HG03575 (cell line): Measurements from ENCODE around the gene SLC16A4.
A peak's percentile ranks its signal among the peaks of the same experiment; 100 is the strongest.

ENCODE experiments used
- ATAC-seq: cut with Tn5 transposase; IDR thresholded peaks from one replicate; pipeline ENCODE4 v1.9.1; 2021; ENCODE audit not compliant: unreplicated experiment, insufficient number of reproducible peaks, low FRiP score; ENCODE audit errors: extremely low read depth

SLC16A4 gene

DNA sequence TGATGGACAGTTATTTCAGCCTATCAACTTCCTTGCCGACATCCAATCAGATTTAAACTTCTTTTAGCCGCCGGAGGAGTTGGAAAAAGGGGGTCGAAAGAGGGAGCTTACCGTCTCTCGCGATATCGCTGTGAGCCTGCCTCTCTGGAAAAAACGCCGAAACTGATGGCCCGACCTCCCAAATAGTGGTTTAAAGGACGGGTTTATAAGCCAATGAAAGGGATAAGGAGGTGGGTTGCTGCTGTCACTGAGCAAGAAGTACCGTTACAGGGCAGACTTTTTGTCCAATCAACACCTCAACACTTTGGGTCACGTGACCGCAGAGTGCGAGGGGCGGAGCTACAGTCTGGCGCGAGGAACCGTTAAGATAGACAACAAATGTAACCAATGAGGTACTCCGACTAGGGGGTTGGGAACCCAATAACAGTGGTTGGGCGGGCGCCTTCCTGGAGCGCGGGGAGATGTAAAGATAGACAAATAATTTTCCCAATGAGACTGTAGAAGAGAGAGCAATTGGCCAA, 51.9 kb downstream of the SLC16A4 start, which contains the start of gene RBM15:
RBM15 (plus strand) TSS at position 492 of the 521 bp plus-strand sequence; CDS start at position 521, 29 bp downstream.
- ATAC-seq: peak; percentile 64

DNA sequence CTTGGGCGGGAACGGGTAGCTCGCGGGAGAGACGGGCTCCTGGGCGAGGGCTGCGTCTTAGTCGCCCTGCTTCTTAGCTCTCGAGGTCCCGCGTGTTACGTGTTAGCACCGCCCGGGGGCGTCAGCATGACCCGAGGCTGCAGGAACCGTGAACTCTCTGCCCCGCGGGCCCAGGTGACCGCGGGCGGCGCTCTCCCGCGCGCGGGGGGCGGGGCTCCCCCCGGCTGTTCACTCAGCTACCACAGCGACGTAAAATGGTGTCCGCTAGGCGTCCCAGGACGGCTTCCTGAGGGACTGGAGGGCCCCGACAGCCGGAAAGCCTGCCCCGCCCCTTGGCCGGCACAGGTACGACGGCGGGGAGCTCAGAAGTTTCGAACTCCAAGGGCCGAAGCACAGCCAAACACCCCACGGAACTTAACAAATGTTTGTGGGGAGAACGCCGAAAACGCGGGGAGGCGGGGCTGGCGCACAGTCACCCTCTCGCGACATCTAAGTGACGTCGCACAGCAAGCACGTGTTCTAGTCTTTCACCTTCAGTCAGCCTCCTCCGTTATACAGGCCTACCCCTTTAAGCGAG, 52.4 kb downstream of the SLC16A4 start:
- peak; percentile 38 for ATAC-seq

DNA sequence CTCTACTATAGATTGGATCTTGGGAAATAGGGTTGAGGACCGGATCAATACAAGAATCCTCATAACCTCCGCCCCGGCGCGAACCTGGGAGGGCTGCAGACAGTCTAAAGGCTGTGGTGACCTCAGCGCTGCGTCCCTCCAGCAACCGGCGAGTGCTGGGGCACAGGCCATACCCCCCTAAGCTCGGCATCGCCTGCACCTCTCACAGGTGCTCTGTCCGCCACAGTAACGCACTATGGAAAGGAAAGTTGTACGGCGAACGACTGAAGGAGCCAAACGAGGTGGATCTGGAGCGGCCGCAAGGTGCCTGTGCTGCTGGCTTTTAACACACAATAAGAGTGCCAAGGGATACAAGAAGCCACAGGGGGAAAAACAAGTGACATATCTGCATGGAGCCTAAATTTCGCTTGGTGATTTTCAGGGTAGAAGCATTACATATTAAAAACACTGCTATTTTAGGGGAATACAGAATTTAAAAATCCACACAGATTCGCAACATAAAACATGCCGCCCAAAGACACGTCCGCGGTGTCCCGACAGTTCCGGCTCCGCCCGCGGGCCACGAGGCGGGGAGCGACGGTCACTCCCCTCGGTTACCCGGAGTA, 53.0 kb downstream of the SLC16A4 start:
- no peak for ATAC-seq

DNA sequence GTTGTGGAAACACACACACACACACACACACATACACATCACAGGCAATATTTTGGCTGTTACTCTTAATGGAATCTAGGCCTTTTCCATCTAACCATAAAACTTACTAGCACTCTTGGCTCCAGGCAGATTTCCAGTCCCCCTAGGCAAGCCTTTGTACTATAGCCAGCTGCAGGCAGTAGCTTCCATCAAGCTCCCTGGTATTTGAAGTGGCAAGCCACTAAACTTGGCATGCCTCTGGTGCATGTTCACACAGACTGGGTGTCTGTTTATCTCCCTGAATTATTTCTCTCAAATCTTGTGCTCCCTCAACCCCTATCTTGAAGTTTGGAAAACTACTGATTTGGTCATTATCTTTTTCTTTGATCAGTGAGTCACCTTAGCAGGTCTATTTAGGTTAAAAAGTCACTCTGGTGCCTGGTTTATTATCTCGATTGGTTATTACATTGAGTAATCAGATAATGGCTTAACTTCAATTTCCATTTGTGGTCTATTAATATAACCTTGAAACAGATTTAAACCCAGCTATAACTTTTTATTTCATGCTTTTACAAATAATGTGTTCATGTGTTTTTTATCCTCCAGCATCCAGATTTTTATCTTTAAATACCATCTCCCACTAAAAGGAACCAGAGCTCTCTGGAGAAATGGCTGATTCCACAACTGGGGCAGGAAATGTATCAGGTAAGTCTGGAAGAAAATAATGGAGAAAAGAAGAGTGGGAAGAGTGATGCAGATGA, 54.4 kb downstream of the SLC16A4 start:
- no peak for ATAC-seq

DNA sequence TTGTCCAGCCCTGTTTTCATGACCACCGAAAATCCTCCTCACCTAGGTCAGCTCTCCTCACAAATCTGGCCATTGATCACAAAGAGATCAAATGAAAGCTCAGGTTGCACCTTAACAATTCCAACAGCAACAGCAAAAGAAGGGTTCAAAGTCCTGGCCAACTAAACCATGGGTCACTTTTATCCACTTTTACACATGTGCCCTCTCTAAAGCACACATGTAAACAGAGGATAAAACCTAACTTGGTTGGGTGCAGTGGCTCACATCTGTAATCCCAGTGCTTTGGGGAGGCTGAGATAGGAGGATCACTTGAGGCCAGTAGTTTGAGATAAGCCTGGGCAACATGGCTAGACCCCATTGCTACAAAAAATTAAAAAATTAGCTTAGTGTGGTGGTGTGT, 55.6 kb downstream of the SLC16A4 start:
- ATAC-seq: no peak

DNA sequence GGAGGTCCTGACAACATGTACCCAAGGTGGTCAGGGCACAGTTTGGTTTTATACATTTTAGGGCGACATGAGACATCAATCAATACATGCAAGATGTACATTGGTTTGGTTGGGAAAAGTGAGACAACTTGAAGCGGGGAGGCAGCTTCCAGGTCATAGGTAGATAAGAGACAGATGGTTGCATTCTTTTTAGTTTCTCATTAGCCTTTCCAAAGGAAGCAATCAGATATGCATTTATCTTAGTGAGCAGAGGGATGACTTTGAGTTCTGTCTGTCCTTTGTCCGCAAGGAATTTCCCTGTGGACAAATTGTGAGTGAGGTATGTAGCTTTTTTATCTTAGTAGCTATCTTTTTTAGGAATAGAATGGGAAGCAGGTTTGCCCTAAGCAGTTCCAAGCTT, 62.1 kb downstream of the SLC16A4 start:
- ATAC-seq: no peak

DNA sequence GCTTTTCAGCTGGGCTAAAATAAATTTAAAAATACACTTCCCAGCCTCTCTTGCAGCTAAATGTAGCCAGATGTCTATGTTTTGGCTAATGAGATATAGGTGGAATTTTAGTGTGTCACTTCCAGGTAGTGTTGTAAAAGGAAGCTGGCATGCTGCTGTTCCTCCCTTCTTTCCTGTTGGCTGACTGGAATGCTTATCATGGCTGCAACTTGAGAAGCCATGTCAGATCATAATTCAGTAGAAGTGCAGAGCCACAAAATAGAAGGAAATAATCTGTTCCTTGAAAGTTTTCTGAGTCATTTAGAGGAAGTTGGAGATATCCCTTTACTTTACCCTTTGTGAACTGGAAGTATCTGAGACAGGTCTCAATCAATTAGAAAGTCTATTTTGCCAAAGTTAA, 62.6 kb downstream of the SLC16A4 start:
- ATAC-seq: no peak

DNA sequence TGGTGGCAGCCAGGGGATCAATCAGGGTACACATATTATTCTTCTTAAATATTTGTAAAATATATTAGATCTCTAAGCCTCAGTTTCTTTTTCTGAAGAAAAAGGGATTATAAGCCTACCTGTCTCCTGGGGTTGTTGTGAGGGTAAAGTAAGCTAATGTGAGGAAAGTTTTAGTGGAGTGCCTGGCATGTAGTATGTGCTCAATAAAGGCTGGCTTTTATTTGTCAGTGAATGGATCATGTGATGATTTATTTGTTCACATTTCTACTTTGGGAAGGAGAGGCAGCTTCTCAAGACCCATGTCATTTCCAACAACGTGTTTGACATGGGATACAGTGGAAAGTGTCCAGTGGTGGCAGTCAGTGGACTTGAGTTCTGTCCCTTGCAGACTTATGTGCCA, 64.0 kb downstream of the SLC16A4 start:
- ATAC-seq: no peak

DNA sequence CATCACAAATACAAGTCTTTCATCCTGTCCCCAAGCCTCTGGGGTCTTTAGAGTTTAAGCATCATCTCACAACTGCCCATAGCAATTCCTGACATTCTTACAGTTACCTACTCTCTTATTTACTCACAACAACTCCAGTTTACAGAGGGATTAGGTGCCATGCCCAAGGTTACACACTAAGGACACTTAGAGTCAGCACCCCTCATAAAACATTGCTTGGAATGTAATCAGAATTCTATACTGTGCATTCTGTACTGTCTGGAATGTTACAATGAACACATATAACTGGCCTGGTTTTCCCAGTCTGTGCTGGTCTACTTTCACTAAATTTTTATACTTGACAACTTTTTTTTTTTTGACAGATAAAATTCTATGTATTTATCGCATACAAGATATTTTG, 66.2 kb downstream of the SLC16A4 start:
- no peak for ATAC-seq

DNA sequence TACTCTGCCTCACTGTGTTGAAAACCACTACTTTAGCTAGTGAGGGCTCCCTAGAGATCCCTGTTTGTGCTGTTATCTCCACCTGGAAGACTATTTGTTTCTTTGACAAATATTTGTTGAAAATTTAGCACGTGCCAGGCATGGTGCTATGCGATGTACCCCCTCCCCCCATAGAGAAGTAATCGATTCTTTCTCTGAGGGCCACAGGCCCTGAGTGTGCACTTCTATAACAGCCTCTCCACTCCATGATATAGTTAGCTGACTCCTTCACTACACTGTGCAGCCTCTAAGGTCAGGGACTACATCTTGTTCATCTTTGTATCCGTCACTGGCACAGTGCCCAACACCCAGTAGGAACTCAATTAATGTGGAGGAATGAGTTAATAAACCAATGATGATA, 69.0 kb downstream of the SLC16A4 start:
- no peak for ATAC-seq

DNA sequence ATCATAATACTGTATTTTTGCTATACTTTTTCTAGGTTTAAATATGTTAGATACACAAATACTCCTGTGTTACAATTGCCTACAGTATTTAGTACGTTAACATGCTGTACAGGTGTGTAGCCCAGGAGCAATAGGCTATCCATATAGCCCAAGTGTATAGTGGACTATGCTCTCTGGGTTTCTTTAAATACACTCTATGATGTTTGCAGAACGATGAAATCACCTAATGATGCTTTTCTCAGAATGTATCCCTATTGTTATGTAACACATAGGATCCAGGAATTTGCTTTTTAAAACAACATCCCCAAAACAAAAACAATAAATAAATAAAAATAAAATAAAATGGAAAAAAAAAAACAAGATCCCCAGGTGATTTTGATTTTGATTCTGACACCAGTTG, 69.8 kb downstream of the SLC16A4 start:
- no peak for ATAC-seq

DNA sequence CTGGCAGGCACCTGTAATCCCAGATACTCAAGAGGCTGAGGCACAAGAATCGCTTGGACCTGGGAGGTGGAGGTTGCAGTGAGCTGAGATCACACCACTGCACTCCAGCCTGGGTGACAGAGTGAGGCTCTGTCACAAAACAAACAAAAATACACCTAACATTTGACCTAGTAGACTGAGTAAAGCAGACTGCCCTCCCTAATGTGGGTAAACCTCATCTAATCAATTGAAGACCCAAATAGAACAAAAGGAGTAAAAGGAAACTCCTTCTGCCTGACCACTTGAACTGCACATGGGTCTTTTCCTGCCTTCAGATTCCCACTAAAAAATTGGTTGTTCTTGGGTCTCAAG, 70.7 kb downstream of the SLC16A4 start:
- ATAC-seq: no peak

DNA sequence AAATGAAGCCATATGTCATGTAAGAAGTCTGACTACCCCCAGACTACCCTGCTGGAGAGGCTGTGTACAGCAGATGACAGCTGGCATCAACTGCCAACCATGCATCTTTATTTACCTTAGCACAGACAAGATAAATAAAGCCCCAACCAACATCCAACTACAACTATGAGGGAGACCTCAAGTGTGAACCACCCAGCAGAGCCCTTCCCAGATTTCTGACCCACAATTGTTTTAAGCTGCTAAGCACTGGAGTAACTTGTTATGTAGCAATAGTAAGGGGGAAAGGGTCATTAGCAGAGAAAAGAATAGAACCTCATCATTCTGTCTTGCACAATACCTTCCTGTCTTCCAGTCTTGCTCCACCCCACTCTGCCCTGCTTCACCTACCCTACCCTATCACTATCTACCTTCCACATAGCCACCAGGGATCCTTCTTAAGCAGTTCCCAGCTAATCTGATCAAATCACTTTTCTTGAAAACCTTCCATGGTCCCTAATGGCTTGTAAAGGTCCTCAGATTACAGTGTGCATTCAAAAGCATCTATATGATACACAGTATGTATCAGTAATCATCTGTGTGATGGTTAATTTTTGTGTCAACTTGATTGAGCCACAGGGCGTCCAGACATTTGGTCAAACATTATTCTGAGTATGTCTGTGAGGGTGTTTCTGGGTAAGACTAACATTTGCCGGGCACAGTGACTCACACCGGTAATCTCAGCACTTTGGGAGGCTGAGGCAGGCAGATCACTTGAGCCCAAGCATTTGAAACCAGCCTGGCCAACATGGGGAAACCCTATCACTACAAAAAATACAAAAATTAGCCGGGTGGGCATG, 71.3 kb downstream of the SLC16A4 start:
- ATAC-seq: no peak

DNA sequence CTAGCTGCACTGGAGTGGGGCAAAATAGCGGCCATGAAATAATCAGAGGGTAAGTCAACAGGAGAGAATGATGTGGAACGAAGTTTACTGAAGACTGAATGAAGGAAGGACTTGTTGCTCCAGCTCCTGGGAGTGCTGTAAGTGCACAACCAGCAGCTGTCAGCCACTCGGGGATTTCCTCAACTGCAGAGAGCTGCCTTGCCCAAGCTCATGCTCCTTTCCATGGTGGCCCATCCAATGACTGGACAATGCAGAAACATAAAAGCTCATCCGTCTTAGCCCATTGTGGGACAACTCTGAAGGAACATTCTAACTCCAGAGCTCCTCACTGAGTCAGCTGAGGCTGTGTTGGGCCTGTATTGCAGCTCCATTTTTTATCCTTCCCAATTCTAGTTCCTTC, 72.8 kb downstream of the SLC16A4 start:
- no peak for ATAC-seq

DNA sequence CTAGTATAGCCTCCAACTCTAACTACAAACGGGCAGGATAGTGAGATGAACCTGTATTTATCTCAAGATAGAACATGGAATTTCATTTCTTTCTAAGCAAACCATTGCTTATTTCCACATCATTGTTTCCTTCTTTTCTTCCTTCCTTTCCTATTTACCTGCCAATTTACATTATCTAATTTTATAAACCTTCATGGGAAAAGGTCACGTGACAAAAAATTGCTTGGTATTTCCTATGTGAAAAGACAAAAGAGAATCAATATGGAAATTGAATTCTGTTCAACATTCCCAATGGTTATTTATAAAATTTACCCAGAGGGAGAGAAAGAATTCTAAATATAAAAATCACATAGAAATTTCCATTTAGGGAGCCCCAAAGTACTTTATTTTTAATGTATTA, 74.1 kb downstream of the SLC16A4 start:
- ATAC-seq: no peak
